Common myeloid progenitor, CD34-positive (primary cell): Measurements from ENCODE around the gene MYLK.

Source experiments
- CTCF ChIA-PET: fragments of 350-600 bp; sonication (Branson Sonifier 250); formaldehyde crosslinking; loops from one replicate; lab custom pipeline; 2021; ENCODE audit warnings: antibody characterized with exemption; lab: Charles Lee
- POLR2A ChIA-PET: fragments of 350-600 bp; sonication (Branson Sonifier 250); formaldehyde crosslinking; loops from one replicate; lab custom pipeline; 2021; ENCODE audit warnings: antibody characterized with exemption; lab: Charles Lee
- DNase-seq, 3 donors: peaks; one replicate each; pipeline versions ENCODE4 v3.0.0 to v3.0.0-alpha.2; 2013
- H3K27ac ChIP-seq, 2 experiments: 1 replicate in 1 of 2; 2 replicates in 1 of 2; pipeline ENCODE4 v1.7.0; 2013; ENCODE audit warnings: inconsistent platforms in 2 of 2, low read length in 2 of 2, mild to moderate bottlenecking in 2 of 2, low read depth in 1 of 2, moderate library complexity in 1 of 2; ENCODE audit not compliant: severe bottlenecking in 2 of 2, insufficient read depth in 1 of 2, poor library complexity in 1 of 2
- H3K27me3 ChIP-seq, 5 experiments: replicated peaks in 2 of 5; 1 replicate in 3 of 5; 2 replicates in 2 of 5; pipeline versions ENCODE4 v1.6.1 to v1.7.0; 2013; ENCODE audit warnings: low read length in 4 of 5, mild to moderate bottlenecking in 2 of 5, moderate library complexity in 2 of 5, inconsistent platforms in 1 of 5; ENCODE audit not compliant: insufficient read depth in 5 of 5, control insufficient read depth in 4 of 5
- H3K36me3 ChIP-seq, 4 experiments: 1 replicate in 2 of 4; 2 replicates in 2 of 4; pipeline versions ENCODE4 v1.6.1 to v1.7.0; 2013; ENCODE audit warnings: low read length in 3 of 4, control low read depth in 1 of 4, mild to moderate bottlenecking in 1 of 4; ENCODE audit not compliant: control insufficient read depth in 4 of 4, insufficient read depth in 4 of 4
- H3K4me1 ChIP-seq, 4 experiments: 1 replicate in 3 of 4; 2 replicates in 1 of 4; pipeline versions ENCODE4 v1.6.1 to v1.7.1; 2013; ENCODE audit warnings: low read length in 3 of 4, mild to moderate bottlenecking in 3 of 4, control low read depth in 1 of 4, inconsistent platforms in 1 of 4, moderate library complexity in 1 of 4; ENCODE audit not compliant: control insufficient read depth in 4 of 4, insufficient read depth in 4 of 4; ENCODE audit errors: control extremely low read depth in 1 of 4
- H3K4me3 ChIP-seq, 7 experiments: 1 replicate in 4 of 7; 2 replicates in 3 of 7; pipeline versions ENCODE4 v1.5.1 to v1.7.0; 2013; ENCODE audit warnings: mild to moderate bottlenecking in 7 of 7, low read length in 6 of 7, moderate library complexity in 6 of 7, inconsistent platforms in 2 of 7, low read depth in 2 of 7, control low read depth in 1 of 7; ENCODE audit not compliant: insufficient read depth in 4 of 7, control insufficient read depth in 1 of 7; ENCODE audit errors: extremely low read depth in 1 of 7
- H3K9me3 ChIP-seq, 5 experiments: 1 replicate in 4 of 5; 2 replicates in 1 of 5; pipeline versions ENCODE4 v1.6.1 to v1.7.1; 2013; ENCODE audit warnings: low read length in 4 of 5, mild to moderate bottlenecking in 2 of 5, inconsistent platforms in 1 of 5, low read depth in 1 of 5, moderate library complexity in 1 of 5; ENCODE audit not compliant: control insufficient read depth in 4 of 5, insufficient read depth in 2 of 5; ENCODE audit errors: control extremely low read depth in 1 of 5
- WGBS: methylation state at CpG from one replicate; pipeline ENCODE4 v1.1.5; 2013; ENCODE audit not compliant: insufficient coverage; 5-methylcytosine and 5-hydroxymethylcytosine counted together

The MYLK gene

GRCh38 chr3:123648696-123649405 is 235.3 kb downstream of the MYLK start:
- H3K27me3 ChIP-seq: no peaks in the 10 kb centered on the region
- no peaks in the 10 kb centered on the region for H3K36me3 ChIP-seq
- ChIA-PET POLR2A (no interaction called here), CTCF (interaction anchor here (0.6 to 23.3 kb wide), 5 partner anchors 10 to 77 kb away, joined by 3 to 611 read pairs (median 10); no protein-coding TSS in a partner anchor)
- peaks cover 0 to 5% (median 0%) of the 10 kb centered on the region in 4 experiments for H3K4me1 ChIP-seq
- no peaks in the 10 kb centered on the region for H3K9me3 ChIP-seq
- 95% methylated on average over 9 of the region's 10 CpGs for WGBS
- H3K4me3 ChIP-seq: no peak overlapping the region
- no peak overlapping the region for H3K27ac ChIP-seq
- no peak for DNase-seq

- POLR2A ChIA-PET: interaction anchor here (0.6 kb wide), 1 partner anchor 15 kb away, joined by 4 read pairs; no protein-coding TSS in a partner anchor
- WGBS: 86% methylated on average over 1 of the region's 2 CpGs
- no peak overlapping the region for H3K27ac ChIP-seq
Measured at GRCh38 chr3:123644358-123644757, 239.8 kb downstream of the MYLK start.

GRCh38 chr3:123642957-123643330 is 241.2 kb downstream of the MYLK start:
- H3K4me3 ChIP-seq: no peak overlapping the region
- ChIA-PET POLR2A (interaction anchor here (1.0 kb wide), 1 partner anchor 10 kb away, joined by 3 read pairs; no protein-coding TSS in a partner anchor), CTCF (interaction anchor here (1.0 to 8.2 kb wide), 21 partner anchors 11 to 250 kb away, joined by 3 to 68 read pairs (median 5); partner anchors contain the start of gene HACD2)
- peaks cover 0 to 5% (median 0%) of the 10 kb centered on the region in 4 experiments for H3K4me1 ChIP-seq
- no peak overlapping the region for H3K27ac ChIP-seq
- DNase-seq: no peak
- no peaks in the 10 kb centered on the region for H3K9me3 ChIP-seq
- no peaks in the 10 kb centered on the region for H3K27me3 ChIP-seq
- WGBS: 100% methylated on average over 3 of the region's 4 CpGs
- no peaks in the 10 kb centered on the region for H3K36me3 ChIP-seq

More at GRCh38 chr3:123644358-123644757, 239.8 kb downstream of the MYLK start:
- Histone ChIP-seq H3K36me3 (no peaks in the 10 kb centered on the region), H3K9me3 (no peaks in the 10 kb centered on the region), H3K4me1 (peaks cover 0 to 2% (median 0%) of the 10 kb centered on the region in 4 experiments), H3K4me3 (no peak overlapping the region), H3K27me3 (no peaks in the 10 kb centered on the region)
- CTCF ChIA-PET: interaction anchor here (8.2 kb wide), 1 partner anchor 10 kb away, joined by 68 read pairs; no protein-coding TSS in a partner anchor
- DNase-seq: no peak

GRCh38 chr3:123642182-123642956 is 241.8 kb downstream of the MYLK start:
- Histone ChIP-seq H3K4me3 (no peak overlapping the region), H3K36me3 (no peaks in the 10 kb centered on the region), H3K4me1 (peaks cover 0 to 5% (median 0%) of the 10 kb centered on the region in 4 experiments), H3K27ac (no peak overlapping the region), H3K27me3 (no peaks in the 10 kb centered on the region), H3K9me3 (no peaks in the 10 kb centered on the region)
- DNase-seq: peak; percentile 86 to 90 (median 89)
- WGBS: 0% methylated on average over 1 of the region's 3 CpGs
- CTCF ChIA-PET: interaction anchor here (0.7 to 8.2 kb wide), 26 partner anchors 8 to 250 kb away, joined by 3 to 68 read pairs (median 4); partner anchors contain the start of gene HACD2
- POLR2A ChIA-PET: interaction anchor here (1.0 kb wide), 1 partner anchor 10 kb away, joined by 3 read pairs; no protein-coding TSS in a partner anchor

- H3K4me3 ChIP-seq: no peak overlapping the region
- peaks cover 0 to 5% (median 0%) of the 10 kb centered on the region in 4 experiments for H3K4me1 ChIP-seq
- no peak for DNase-seq
- 85% methylated on average over 3 of the region's 4 CpGs for WGBS
- ChIA-PET POLR2A (no interaction called here), CTCF (interaction anchor here (0.6 to 8.2 kb wide), 20 partner anchors 8 to 1759 kb away, joined by 3 to 68 read pairs (median 4); no protein-coding TSS in a partner anchor)
- H3K36me3 ChIP-seq: peaks cover 0 to 3% (median 0%) of the 10 kb centered on the region in 4 experiments
- H3K9me3 ChIP-seq: no peaks in the 10 kb centered on the region
- no peaks in the 10 kb centered on the region for H3K27me3 ChIP-seq
- no peak overlapping the region for H3K27ac ChIP-seq
Measured at GRCh38 chr3:123641505-123641904, 242.6 kb downstream of the MYLK start.

- 98% methylated on average over 4 of the region's 4 CpGs for WGBS
- POLR2A ChIA-PET: no interaction called here
- H3K27me3 ChIP-seq: no peaks in the 10 kb centered on the region
- CTCF ChIA-PET: interaction anchor here (0.6 to 8.2 kb wide), 12 partner anchors 9 to 1758 kb away, joined by 3 to 68 read pairs (median 3); no protein-coding TSS in a partner anchor
- H3K9me3 ChIP-seq: no peaks in the 10 kb centered on the region
- no peak for DNase-seq
- H3K4me1 ChIP-seq: peaks cover 0 to 5% (median 0%) of the 10 kb centered on the region in 4 experiments
- H3K36me3 ChIP-seq: peaks cover 0 to 3% (median 1%) of the 10 kb centered on the region in 4 experiments
- no peak overlapping the region for H3K4me3 ChIP-seq
- no peak overlapping the region for H3K27ac ChIP-seq
Measured at GRCh38 chr3:123640740-123641462, 243.2 kb downstream of the MYLK start.
